Activated CD4-positive, CD25-positive, alpha-beta regulatory T cell treated with anti-CD3 and anti-CD28 coated beads, Interleukin-2, amount 50 U/mL, for 24 hours (primary cell): ENCODE data around the gene MED12L.

ENCODE experiments used
- ATAC-seq, 2 donors: fragments of 150-1000 bp; cut with Tn5 transposase; one replicate each; pipeline ENCODE4 v1.10.0; 2021; ENCODE audit warnings: mild to moderate bottlenecking in 1 of 2, moderate library complexity in 1 of 2

The MED12L gene

DNA sequence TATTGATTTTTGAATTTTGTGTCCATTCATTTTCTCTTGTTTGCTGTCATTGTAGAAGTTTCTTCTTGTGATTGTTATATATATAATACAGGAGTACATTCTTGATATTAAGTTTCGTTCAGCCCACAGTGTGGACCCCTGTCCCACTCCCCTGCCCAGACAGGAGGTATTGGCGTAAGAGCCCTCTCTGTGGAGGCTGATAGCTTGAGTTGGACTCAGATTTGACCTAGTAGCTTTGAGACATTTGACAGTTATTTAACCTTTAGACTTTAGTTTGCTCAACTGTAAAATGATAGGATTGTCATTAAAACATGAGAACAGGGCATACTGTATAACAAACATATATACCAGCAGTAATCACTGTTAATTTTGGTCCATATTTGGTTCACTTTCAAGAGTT, 90.5 kb downstream of the MED12L start:
- no peak for ATAC-seq

- no peak for ATAC-seq
These were observed 92.9 kb downstream of the MED12L start for GRCh38 chr3:151178208-151178845.

GRCh38 chr3:151182349-151183079, 97.0 kb downstream of the MED12L start:
- no peak for ATAC-seq

- ATAC-seq, result peak; percentile 61 to 68
These were observed 97.8 kb downstream of the MED12L start for GRCh38 chr3:151183265-151183671.

DNA sequence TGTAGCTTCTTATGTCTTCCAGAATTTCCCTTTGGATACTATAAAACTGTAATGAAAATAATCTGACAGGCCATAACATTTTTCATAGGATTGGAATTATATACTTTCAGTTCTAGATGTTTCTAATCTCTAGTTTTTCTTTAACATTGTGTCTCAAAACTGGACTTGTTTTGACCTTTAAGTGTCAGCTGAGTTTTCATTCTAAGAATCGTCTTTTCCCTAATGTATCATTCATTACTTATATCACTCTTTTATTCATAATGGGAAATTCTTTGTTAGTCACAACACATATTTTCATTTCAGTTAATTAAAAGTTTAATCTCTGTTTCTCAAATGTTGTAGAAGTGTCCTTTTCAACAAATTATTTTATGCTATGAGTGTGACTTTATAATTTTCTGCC, 105.6 kb downstream of the MED12L start:
- peak in 1 of 2 donors; percentile 51 for ATAC-seq

DNA sequence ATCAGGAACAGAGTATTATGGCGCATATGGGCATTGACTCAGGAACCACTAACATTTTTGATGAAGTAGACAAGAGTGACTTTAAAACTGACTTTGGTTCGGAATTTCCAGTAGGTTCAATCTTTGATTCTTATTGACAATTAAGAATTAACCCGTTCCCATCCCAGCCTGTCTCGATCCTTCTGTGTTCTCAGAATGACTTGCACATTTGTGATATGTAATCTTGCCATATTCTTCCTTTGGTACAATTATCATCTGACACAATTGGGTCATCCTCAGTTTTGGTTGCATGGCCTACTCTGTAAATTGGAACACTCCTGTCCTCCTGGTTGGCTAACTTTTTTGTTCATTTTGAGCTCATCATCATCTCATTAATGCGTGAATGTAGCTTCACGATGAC, 107.1 kb downstream of the MED12L start:
- ATAC-seq, result no peak

DNA sequence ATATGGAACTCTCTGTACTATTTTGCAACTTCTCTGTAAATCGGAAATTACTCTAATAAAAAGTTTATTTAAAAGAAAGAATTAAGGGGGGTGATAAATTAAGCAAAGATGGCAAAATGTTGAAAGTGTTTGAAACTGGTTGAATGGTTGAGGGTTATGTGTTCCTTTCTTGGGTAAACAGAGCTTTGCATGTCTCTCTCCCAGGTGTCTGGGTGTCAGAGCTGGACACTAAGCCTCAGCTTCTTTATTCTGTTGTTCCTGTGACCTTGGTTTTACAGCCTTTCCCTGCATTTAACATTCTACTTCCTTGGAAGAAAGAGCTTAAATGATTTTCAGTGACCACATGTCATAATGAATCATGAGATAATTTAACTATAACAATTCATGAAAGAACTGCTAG, 110.4 kb downstream of the MED12L start:
- ATAC-seq, result no peak

DNA sequence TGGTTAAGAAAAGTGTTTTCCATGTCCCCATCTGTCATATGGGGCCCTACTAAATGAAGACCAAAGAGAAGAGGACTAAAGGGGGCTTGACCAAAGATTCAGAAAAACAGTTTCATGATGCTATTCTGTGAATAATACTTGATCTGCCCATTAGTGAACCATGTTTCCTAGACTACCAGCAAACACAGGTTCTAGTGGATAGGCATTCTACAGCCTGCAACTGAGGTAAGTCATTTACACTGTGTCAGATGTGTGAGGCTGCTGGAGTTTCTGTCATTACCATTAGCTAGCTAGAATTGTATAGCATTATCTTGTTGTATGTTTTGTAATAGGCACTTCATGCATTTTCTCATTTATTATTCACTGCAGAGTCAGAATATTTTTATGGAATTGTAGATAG, 111.0 kb downstream of the MED12L start:
- ATAC-seq, result no peak

- no peak for ATAC-seq
These were observed 111.8 kb downstream of the MED12L start for GRCh38 chr3:151197228-151197627.

- ATAC-seq, result no peak
These were observed 112.7 kb downstream of the MED12L start for GRCh38 chr3:151197981-151198767.

DNA sequence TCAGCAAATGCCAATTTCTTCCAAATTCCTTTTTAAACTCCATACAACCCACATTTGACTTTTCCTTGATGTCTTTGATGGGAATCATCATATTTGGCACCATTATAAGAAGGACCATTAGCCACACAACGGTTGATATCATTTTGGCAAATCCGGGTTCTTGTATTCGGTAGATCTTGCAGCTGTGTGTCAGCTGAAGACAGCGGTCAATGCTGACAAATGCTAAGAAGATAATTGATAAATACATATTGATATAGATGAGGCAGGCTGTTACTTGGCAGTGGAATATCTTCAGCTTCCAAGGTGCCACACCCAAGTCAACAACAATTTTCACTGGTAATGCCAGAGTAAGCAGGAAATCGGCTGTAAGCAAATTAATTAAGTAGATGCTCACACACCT, 113.4 kb downstream of the MED12L start:
- no peak for ATAC-seq

DNA sequence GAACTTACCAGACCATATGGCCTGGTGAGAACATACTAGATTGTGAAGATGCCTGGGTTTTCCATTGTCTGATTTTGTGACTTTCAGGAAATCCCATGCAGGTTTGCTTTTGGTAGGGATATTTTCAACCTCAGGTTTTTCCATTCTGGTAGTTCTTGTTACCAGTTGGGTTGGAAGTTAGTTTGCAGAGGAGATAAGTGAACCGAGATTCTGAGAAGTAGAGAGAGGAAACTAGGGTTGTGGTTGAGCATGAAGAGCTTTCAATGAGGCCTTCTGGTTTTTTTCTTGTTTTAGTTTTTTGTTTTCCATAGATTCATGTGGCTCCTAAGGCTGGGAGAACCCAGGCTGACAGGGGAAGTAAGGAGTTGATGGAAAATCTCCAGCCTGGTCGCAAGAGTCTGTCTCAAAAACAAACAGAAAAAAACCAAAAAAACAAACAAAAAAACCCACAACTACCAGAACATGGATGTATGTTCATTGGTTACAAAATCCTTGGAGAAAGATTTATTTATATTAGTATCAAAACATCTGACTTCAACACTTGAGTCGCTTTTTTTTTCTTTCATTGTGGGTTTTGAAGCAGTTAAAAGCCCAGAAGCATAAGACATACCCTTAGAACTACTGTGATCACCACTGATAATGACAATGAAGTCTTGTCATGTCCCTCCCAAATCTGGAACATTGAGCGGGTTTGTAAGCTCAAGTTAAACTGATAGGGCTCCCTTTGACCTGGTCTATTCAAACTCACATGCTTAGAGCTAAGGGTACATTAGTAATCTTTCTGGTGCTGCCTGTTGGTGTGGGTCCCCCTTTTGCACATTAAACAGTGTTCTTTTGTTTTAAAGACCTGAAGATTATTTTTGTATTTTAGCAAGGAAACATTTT, 114.3 kb downstream of the MED12L start:
- no peak for ATAC-seq

- no peak for ATAC-seq
These were observed 115.1 kb downstream of the MED12L start for GRCh38 chr3:151200586-151200985.

GRCh38 chr3:151201051-151201730, 115.7 kb downstream of the MED12L start:
- ATAC-seq, result no peak

DNA sequence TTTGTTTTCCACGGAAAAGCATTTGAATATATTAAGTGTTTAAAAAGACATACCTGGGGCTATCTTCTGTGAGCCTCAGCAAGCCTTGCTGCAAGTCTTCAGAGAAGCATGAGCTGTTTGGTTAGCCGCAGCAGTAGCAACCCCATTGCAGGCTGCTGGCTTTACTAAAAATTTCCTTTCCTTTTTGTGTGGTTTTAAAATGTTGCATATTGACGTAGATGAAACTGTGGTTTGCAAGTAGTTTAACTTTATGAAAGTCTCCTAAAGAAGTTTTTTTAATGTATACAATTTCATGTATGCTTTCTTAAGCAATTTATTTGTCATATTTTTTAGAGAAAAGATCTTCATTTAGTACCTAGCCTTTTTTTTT, 117.6 kb downstream of the MED12L start, which contains the start of gene GPR171:
TSS of gene GPR171 (minus strand) at position 166 of the 370 bp plus-strand sequence. CDS start 3,830 bp downstream, outside the sequence.
- ATAC-seq, result peak; percentile 72

DNA sequence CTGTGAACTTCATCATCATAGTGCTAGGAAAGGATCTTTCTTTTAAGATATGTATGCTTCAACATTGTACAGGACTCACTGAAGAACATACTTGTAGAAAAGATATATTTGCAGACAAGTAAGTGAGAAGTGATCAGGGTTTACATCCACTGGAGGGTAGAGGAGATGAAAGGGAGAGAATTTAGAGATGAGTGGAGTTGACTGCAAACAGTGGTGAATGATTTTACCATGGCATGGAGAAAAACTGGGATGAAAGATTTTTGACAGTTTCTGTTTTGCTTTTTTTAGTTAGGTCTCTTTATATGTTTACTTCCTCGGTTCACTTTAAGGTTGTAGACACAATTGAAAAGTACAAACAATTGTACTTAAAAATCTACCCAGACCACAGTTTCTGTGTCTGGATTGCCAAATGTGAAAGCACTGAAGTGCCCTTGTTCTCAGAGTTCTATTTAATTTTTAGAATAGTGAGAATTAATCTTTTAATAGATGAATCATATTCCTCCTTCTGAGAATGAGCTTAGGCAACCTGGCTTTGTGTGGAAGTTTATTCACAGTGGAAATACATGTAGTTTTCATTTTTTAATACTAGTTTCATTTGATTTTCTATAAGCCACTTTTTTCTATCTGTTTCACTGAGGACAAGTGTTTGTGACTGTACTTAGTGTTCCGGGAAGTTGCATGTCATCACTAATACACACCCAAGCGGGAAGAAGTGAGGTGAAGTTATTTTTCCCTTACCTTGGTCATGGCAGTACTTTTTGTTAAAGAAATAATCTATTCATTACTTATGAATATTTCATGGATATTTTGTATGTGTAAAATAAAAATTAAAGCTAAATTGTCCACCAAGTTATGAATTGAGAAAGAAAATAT, 119.3 kb downstream of the MED12L start:
- peak; percentile 17 to 18 for ATAC-seq

GRCh38 chr3:151205482-151205881, 120.0 kb downstream of the MED12L start:
- ATAC-seq, result no peak

DNA sequence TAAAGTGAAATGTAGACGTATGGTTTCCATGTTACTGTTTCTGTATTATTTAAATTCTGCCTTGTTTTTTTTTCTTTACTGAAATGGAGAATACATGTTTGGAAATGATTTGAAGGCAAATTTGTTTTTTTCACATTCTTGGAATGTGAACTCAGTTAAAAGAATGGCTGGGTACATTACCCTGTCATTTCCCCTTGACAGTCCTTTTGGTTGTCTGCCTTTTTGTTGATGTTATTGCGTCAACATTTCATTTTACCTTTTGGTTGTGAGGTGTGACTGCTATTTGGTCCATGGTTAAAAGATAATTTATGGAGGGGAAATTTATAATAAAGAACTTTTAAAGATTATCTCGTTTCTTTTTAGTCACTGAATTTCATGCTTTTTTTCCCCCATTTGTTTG, 120.7 kb downstream of the MED12L start:
- ATAC-seq, result peak; percentile 9 to 13

- ATAC-seq, result peak; percentile 81 to 85
These were observed 124.2 kb downstream of the MED12L start for GRCh38 chr3:151209654-151210053.

DNA sequence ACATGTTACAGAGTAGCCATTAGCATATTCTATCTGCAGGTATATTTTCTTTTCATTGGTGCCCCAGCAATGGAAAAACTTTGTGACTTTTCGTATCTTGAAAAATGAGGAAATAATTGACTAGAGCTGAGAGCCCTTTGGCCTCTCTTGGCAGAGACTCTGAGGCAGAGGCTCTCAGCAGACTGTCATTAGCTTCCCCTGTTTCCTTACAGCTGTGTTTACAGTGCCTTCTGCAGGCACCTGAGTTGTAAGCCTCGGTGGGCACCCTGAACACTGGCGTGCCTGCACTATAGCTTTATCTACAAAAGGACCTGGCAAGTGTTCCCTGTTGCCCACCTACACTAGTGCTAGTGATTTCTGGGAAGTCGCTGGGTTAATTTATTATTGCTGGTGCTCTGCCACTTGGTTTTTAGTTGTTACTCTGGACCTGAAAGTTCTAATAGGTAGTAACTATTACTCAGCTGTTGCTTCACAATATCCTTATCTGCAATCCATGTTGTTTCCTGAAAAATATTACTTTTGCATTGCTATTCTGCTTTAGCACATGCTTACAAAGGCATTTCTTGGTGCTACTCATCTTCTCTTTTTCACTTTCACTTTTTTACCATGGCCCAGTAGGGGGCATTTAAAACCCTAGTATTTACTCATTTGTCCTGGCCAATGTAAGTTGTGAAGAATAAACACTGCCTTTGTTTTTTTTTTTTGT, 125.4 kb downstream of the MED12L start:
- no peak for ATAC-seq
